SU-DHL-6 (cell line): ENCODE measurements around the gene RBMS1.

Experiments
- H2AFZ ChIP-seq: fragments of 200-600 bp; sonication (generic); 2 replicates; pipeline ENCODE4 v1.6.1; 2014; ENCODE audit warnings: low read depth, mild to moderate bottlenecking, moderate library complexity, mixed read lengths, antibody characterized with exemption, low read length; ENCODE audit not compliant: severe bottlenecking
- H3F3A ChIP-seq: fragments of 200-600 bp; shearing (Covaris generic); 2 replicates; pipeline ENCODE4 v1.6.0; 2016; ENCODE audit warnings: antibody characterized with exemption, mild to moderate bottlenecking; ENCODE audit not compliant: insufficient read depth
- H3K27ac ChIP-seq: fragments of 200-600 bp; sonication (generic); 2 replicates; pipeline ENCODE4 v1.5.1; 2016; ENCODE audit warnings: low read depth, mild to moderate bottlenecking, low read length, moderate library complexity, mixed read lengths
- H3K27me3 ChIP-seq: fragments of 200-600 bp; sonication (generic), shearing (Covaris generic); 2 replicates; pipeline ENCODE4 v1.6.0; 2014; ENCODE audit warnings: mild to moderate bottlenecking, low read length
- H3K36me3 ChIP-seq: fragments of 200-600 bp; sonication (generic); 2 replicates; pipeline ENCODE4 v1.6.1; 2014; ENCODE audit warnings: mild to moderate bottlenecking, low read length, mixed read lengths
- H3K4me2 ChIP-seq: fragments of 300-600, 200-600 bp; shearing (Covaris generic), sonication (generic); 2 replicates; pipeline ENCODE4 v1.6.0; 2014; ENCODE audit warnings: low read length, low read depth, mild to moderate bottlenecking; ENCODE audit not compliant: poor library complexity, severe bottlenecking
- H3K4me3 ChIP-seq: fragments of 200-600 bp; sonication (generic); 2 replicates; pipeline ENCODE4 v1.5.1; 2014; ENCODE audit warnings: antibody characterized with exemption, low read length, mild to moderate bottlenecking, mixed read lengths; ENCODE audit not compliant: insufficient read depth, poor library complexity, severe bottlenecking
- H3K79me2 ChIP-seq: fragments of 200-600 bp; sonication (generic); 2 replicates; pipeline ENCODE4 v1.6.1; 2014; ENCODE audit warnings: mild to moderate bottlenecking, low read length, moderate library complexity; ENCODE audit not compliant: insufficient read depth
- H3K9ac ChIP-seq: fragments of 200-600 bp; sonication (generic); 2 replicates; pipeline ENCODE4 v1.7.0; 2014; ENCODE audit warnings: mild to moderate bottlenecking, low read length
- H3K9me2 ChIP-seq: fragments of 200-600 bp; sonication (generic); replicated peaks from 2 replicates; pipeline ENCODE4 v1.6.1; 2014; ENCODE audit warnings: low read length; ENCODE audit not compliant: insufficient read depth
- H3K9me3 ChIP-seq: fragments of 200-600 bp; sonication (generic); 2 replicates; pipeline ENCODE4 v1.6.1; 2014; ENCODE audit warnings: low read length, mixed read lengths; ENCODE audit not compliant: insufficient read depth
- H4K20me1 ChIP-seq: fragments of 200-600 bp; sonication (generic); 2 replicates; pipeline ENCODE4 v1.6.1; 2014; ENCODE audit warnings: low read depth, mild to moderate bottlenecking, antibody characterized with exemption, low read length, moderate library complexity, mixed read lengths
- CTCF ChIP-seq: fragments of 200-600 bp; sonication (generic); IDR thresholded peaks from one replicate; pipeline ENCODE4 v1.5.1; 2017; ENCODE audit warnings: antibody characterized with exemption, mild to moderate bottlenecking, low read length, moderate library complexity; ENCODE audit not compliant: insufficient read depth, poor library complexity, severe bottlenecking
- EZH2phosphoT487 ChIP-seq: fragments of 200-600 bp; sonication (generic), shearing (Covaris generic); conservative IDR thresholded peaks from 2 replicates; pipeline ENCODE4 v1.6.1; 2018; ENCODE audit warnings: mild to moderate bottlenecking, antibody characterized with exemption, low read length, moderate library complexity, mixed read lengths

RBMS1 gene

GRCh38 chr2:160253440-160254188 is 240.0 kb downstream of the RBMS1 start:
- Histone ChIP-seq H4K20me1 (no peaks in the 10 kb centered on the region), H3K27me3 (no peaks in the 10 kb centered on the region), H3F3A (no peaks in the 10 kb centered on the region), H3K4me2 (no peak overlapping the region), H3K36me3 (no peaks in the 10 kb centered on the region), H3K4me3 (no peak overlapping the region), H3K79me2 (no peaks in the 10 kb centered on the region), H3K9me3 (no peaks in the 10 kb centered on the region), H3K9ac (no peak overlapping the region), H3K9me2 (no peaks in the 10 kb centered on the region), H2AFZ (no peak overlapping the region), H3K27ac (no peak overlapping the region)
- TF ChIP-seq EZH2phosphoT487 (no peak), CTCF (no peak)

GRCh38 chr2:160252900-160253299 is 240.7 kb downstream of the RBMS1 start:
- H2AFZ ChIP-seq: no peak overlapping the region
- no peaks in the 10 kb centered on the region for H3K9me3 ChIP-seq
- no peaks in the 10 kb centered on the region for H4K20me1 ChIP-seq
- no peaks in the 10 kb centered on the region for H3K9me2 ChIP-seq
- no peak overlapping the region for H3K4me3 ChIP-seq
- no peak overlapping the region for H3K27ac ChIP-seq
- no peaks in the 10 kb centered on the region for H3K79me2 ChIP-seq
- H3F3A ChIP-seq: no peaks in the 10 kb centered on the region
- H3K36me3 ChIP-seq: no peaks in the 10 kb centered on the region
- TF ChIP-seq EZH2phosphoT487 (no peak), CTCF (no peak)
- no peak overlapping the region for H3K9ac ChIP-seq
- H3K27me3 ChIP-seq: no peaks in the 10 kb centered on the region
- no peak overlapping the region for H3K4me2 ChIP-seq

GRCh38 chr2:160252278-160252887 is 241.2 kb downstream of the RBMS1 start:
- no peak overlapping the region for H3K27ac ChIP-seq
- TF ChIP-seq CTCF (peak; percentile 70), EZH2phosphoT487 (no peak)
- H4K20me1 ChIP-seq: no peaks in the 10 kb centered on the region
- H3K4me2 ChIP-seq: no peak overlapping the region
- H3K27me3 ChIP-seq: no peaks in the 10 kb centered on the region
- no peak overlapping the region for H3K9ac ChIP-seq
- H3K9me3 ChIP-seq: no peaks in the 10 kb centered on the region
- no peaks in the 10 kb centered on the region for H3F3A ChIP-seq
- no peaks in the 10 kb centered on the region for H3K79me2 ChIP-seq
- no peaks in the 10 kb centered on the region for H3K9me2 ChIP-seq
- no peaks in the 10 kb centered on the region for H3K36me3 ChIP-seq
- H3K4me3 ChIP-seq: no peak overlapping the region
- no peak overlapping the region for H2AFZ ChIP-seq
